Metanephros (tissue), 2 donors: ENCODE measurements around the gene RASGRP3. TPM values are rescaled to one million over a fixed set of nuclear protein-coding genes. Genes with fewer than 3 reads are reported as not detected.

Experiments
- small RNA-seq: library from RNA; depleted of rRNA; stranded (forward); fragments of <200 nt; gene quantifications from one replicate; pipeline ENCODE3, GENCODE V24; 2014; ENCODE audit warnings: low replicate concordance
- total RNA-seq: library from RNA; depleted of rRNA; stranded (reverse); fragments of >200 nt; gene quantifications from one replicate; pipeline ENCODE4 v1.2.3, GENCODE V29; 2014

RASGRP3 gene
- total RNA-seq, result 36.8 TPM

GRCh38 chr2:33476131-33476792 is at the start of gene RASGRP3:
Gene RASGRP3 (plus strand): TSS chr2:33476649. CDS start chr2:33515137, 38,488 bp downstream.

GRCh38 chr2:33599175-33599942 is 122.9 kb downstream of the RASGRP3 start, which contains the start of gene FAM98A:
Gene FAM98A (minus strand): TSS chr2:33599299. CDS start chr2:33599221, 78 bp downstream.

Small RNAs within 50 kb of the gene (small RNA-seq; reads per million reads assigned to genes)
- gene ATP6V0E1P3, result not detected

Other genes starting within 250 kb of the RASGRP3 start
- gene FAM98A, start 122.7 kb downstream of the RASGRP3 start, total RNA-seq, result 53.3 TPM